ENCODE results near the gene RNF217. TPM values are rescaled to one million over a fixed set of nuclear protein-coding genes. Genes with fewer than 3 reads are reported as not detected.
"Not testable (repeated sequence)": the region's sequence is repeated elsewhere in the genome, so short reads cannot be mapped to it uniquely, and the experiment has no call there.

The RNF217 gene
- total RNA-seq, 6 experiments from 2014 or later = 10.9 to 19.4 (median 14.7) TPM

GRCh38 chr6:124963416-124963785 lies 1.2 kb downstream of the RNF217 start:
- Mint-ChIP-seq H3K4me3 (peak overlapping the region; percentile 93), H3K36me3 (ENCODE audit: low read depth) (peaks cover 14% of the 10 kb centered on the region), H3K4me1 (ENCODE audit: low read depth) (peaks cover 79% of the 10 kb centered on the region), H3K27me3 (ENCODE audit: insufficient read depth) (peaks cover 2% of the 10 kb centered on the region; the same call in 1 of the 2 replicates), H3K27ac (peak overlapping the region; percentile 92), H3K9me3 (no peaks in the 10 kb centered on the region)
- TF ChIP-seq CTCF (IDR thresholded peaks at IDR 0.05) = no peak
- DNase-seq = peak; percentile 43

DNA sequence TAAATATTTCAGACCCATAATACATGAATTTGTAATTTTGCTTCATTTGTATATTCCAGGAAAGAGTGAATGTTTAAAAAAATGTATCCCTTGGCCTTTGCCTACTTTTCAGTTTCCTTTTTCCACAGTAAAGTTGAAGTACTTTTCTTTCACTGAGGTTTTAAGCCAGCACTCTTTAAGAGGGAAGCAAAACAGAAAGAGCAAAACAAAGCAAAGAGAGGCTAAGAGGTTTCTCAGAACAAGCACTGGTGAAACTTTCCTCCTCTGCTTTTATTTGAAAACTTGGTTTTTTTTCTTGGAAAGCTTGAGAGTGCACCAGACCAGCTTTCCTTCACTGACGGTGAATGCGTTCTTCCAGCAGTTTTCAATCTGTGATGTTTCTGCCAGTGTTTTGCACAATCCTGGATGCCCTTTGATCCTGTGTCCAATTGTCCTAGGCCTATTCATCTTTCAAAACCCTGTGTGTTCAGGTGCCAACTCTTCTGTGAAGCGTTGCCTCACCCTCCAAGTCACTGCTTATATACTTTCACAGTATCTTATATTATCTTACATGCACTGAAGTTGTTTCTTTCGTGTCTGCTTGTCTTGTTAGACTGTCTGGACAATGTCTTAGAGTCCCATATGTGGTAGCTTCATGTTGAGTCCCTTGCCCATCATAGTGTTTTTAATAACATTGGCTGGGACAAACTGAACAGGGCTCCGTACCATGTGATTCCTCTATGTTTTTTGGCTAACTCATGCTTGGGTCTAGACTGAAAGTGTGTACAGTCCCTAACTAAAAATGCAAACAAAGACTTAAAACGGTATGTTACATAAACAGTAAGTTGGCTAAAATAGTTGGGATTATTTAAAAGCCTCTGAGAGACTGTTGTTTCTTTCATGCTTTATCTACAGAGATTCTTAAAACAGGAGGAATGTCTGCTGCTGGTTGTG lies 1.9 kb downstream of the RNF217 start:
- H3K4me3 Mint-ChIP-seq = peak overlapping the region; percentile 93
- TF ChIP-seq CTCF (IDR thresholded peaks at IDR 0.05) = no peak
- peaks cover 2% of the 10 kb centered on the region; the same call in 1 of the 2 replicates for H3K27me3 Mint-ChIP-seq (ENCODE audit: insufficient read depth)
- H3K36me3 Mint-ChIP-seq (ENCODE audit: low read depth) = peaks cover 16% of the 10 kb centered on the region
- peaks cover 77% of the 10 kb centered on the region for H3K4me1 Mint-ChIP-seq (ENCODE audit: low read depth)
- H3K27ac Mint-ChIP-seq = peak overlapping the region; percentile 92
- peak; percentile 28 for DNase-seq
- no peaks in the 10 kb centered on the region for H3K9me3 Mint-ChIP-seq

GRCh38 chr6:124964764-124965105 lies 2.5 kb downstream of the RNF217 start:
- Mint-ChIP-seq H3K27me3 (ENCODE audit: insufficient read depth) (peaks cover 2% of the 10 kb centered on the region; the same call in 1 of the 2 replicates), H3K9me3 (no peaks in the 10 kb centered on the region), H3K4me3 (peak overlapping the region; percentile 93), H3K27ac (peak overlapping the region; percentile 92), H3K4me1 (ENCODE audit: low read depth) (peaks cover 71% of the 10 kb centered on the region), H3K36me3 (ENCODE audit: low read depth) (peaks cover 16% of the 10 kb centered on the region)
- no peak for TF ChIP-seq CTCF (IDR thresholded peaks at IDR 0.05)
- no peak for DNase-seq

GRCh38 chr6:124965424-124965850 lies 3.2 kb downstream of the RNF217 start:
- H3K4me3 Mint-ChIP-seq = peak overlapping the region; percentile 93

DNA sequence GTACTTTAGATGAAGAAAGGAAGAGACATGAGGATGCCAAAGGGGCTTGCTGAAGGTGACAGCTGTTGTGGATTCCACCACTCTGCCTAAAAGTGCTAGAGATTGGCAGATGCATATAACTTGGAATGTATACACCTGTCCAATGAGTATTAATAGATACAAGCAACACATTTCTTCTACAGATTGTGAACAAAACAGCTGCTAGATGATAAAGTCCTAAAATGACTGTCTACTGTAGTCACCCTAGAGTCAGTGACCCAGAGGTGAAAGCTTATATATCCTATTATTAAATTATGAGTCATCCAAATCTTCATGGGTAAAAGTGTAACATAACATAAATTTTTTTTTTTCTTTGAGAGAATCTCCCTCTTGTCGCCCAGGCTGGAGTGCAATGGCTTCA lies 5.2 kb downstream of the RNF217 start:
- Mint-ChIP-seq H3K27ac (no peak overlapping the region), H3K4me3 (no peak overlapping the region), H3K4me1 (ENCODE audit: low read depth) (peaks cover 53% of the 10 kb centered on the region), H3K27me3 (ENCODE audit: insufficient read depth) (no peaks in the 10 kb centered on the region; the same call in 1 of the 2 replicates), H3K36me3 (ENCODE audit: low read depth) (peaks cover 27% of the 10 kb centered on the region), H3K9me3 (no peaks in the 10 kb centered on the region)
- TF ChIP-seq CTCF (IDR thresholded peaks at IDR 0.05) = no peak
- peak; percentile 15 for DNase-seq

More at GRCh38 chr6:124965424-124965850, 3.2 kb downstream of the RNF217 start:
- not testable (repeated sequence) for H3K27me3 Mint-ChIP-seq (ENCODE audit: insufficient read depth); H3K9me3 Mint-ChIP-seq
- Mint-ChIP-seq H3K36me3 (ENCODE audit: low read depth) (peaks cover 16% of the 10 kb centered on the region), H3K27ac (peak overlapping the region; percentile 92), H3K4me1 (ENCODE audit: low read depth) (peaks cover 64% of the 10 kb centered on the region)
- DNase-seq = peak; percentile 9

GRCh38 chr6:124968401-124968800 lies 6.2 kb downstream of the RNF217 start:
- Mint-ChIP-seq H3K27ac (peak overlapping the region; percentile 6; the same call in 1 of the 2 replicates), H3K27me3 (ENCODE audit: insufficient read depth) (no peaks in the 10 kb centered on the region; the same call in 1 of the 2 replicates), H3K4me1 (ENCODE audit: low read depth) (peaks cover 50% of the 10 kb centered on the region), H3K36me3 (ENCODE audit: low read depth) (peaks cover 33% of the 10 kb centered on the region), H3K9me3 (no peaks in the 10 kb centered on the region), H3K4me3 (peak overlapping the region; percentile 36; the same call in 1 of the 2 replicates)
- no peak for TF ChIP-seq CTCF (IDR thresholded peaks at IDR 0.05)
- DNase-seq = no peak
